ENCODE results near the gene INPP5A.

The INPP5A gene

DNA sequence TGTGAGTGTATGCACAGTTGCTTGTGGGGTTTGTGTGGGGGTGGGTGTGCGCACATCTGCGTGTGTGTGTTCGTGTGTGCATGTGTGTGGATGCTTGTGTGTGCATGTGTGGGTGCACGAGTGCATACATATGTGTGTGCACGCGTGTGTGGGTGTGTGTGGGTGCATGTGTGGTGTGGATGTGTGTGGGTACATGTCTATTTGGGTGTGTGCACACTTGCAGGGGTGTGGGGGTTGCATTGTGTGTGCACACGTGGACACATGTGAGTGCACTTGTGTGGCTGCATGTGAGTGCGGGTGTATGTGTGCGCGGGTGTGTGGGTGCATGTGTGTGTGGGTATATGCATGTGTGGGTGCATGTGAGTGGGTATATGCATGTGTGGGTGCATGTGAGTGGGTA, 174.7 kb downstream of the INPP5A start:
- no peak for DNase-seq

DNA sequence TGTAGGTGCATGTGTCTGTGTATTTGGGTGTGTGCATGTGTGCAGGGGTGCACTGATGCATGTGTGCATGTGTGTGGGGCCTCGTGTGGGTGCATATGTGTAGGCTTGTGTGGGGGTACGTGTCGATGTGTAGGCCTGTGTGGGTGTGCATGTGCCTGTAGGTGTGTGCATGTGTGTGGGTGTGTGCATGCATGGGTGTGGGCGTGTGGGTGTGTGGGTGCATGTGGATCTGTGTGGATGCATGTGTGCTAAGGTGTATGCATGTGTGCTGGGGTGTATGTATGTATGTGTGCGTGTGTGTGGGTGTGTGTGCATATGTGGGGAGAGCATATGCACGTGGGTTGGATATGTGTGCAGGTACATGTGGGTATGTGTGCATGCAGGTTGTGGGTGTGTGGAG, 175.2 kb downstream of the INPP5A start:
- DNase-seq: no peak

DNA sequence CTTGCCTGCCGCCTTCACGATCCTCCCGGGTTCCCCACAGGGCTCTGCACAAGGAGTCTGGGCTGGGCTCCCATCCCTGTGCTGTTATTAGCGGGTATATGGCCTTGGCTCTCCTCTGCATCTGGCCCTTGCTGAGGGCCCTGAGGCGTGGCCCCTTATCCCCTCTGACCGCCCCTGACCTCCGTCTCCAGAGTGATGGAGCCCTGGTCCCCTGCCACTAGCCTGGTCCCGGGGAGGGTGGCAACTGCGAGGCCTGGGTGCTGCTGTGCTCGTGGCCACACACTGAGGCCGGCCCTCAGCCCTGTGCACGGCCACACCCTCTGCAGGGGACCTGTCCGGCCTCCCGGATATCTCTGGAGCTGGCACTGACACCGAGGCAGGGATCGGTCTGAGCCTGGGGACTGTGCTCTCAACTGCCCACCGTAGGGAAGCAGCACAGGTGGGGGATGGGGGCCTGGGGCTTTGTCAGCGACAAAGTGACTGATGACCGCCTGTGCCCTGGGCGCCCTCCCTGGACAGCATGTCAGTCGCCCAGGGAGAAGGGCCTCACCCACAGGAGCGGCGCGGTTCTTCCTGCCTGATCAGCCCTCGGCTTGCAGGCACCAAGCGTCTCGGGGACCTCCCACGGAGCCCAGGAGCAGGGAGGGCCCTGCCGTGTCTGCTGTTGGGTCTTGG, 176.0 kb downstream of the INPP5A start:
- no peak for DNase-seq

DNA sequence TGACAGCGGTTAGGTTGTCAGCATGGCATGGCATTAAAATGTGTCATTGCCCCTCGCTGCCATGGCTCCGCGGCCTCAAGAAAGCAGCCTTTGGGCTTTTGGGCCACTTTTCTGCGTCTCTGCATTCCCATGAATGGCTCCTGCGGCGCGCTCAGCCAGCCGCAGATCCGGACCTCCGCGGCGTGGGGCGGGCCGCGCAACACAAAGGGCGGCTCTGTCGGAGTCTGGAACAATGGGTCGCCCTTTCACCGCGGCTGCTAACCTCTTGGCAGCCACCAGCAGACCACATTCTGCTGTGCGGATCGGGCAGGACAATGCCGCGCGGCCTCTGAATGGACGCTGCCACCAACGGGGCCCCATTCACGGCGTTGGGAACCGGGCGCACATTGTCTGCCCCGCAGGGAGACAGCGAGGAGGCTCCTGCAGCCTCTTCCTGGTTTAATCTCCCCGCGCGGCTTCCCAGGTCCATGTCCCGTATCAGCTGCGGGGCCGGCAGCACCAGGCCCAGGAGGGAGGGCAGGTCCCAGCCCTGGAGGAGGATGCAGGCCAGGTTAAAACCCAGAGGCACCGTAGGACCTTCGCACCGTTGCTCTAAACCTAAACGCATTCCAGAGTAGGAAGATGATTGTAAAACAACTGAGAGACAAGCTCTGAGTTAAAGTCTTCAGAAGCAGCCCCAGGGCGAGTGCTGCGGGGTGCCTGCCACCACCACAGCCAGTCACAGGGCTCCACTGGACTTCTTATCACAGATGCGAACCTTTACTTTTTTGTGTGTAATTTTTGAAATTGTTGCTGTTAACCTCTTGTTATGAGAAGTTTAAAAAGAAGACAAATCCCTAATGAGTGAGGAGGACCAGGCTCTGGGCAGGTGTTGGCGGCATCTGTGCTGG, 176.8 kb downstream of the INPP5A start:
- no peak for DNase-seq

DNA sequence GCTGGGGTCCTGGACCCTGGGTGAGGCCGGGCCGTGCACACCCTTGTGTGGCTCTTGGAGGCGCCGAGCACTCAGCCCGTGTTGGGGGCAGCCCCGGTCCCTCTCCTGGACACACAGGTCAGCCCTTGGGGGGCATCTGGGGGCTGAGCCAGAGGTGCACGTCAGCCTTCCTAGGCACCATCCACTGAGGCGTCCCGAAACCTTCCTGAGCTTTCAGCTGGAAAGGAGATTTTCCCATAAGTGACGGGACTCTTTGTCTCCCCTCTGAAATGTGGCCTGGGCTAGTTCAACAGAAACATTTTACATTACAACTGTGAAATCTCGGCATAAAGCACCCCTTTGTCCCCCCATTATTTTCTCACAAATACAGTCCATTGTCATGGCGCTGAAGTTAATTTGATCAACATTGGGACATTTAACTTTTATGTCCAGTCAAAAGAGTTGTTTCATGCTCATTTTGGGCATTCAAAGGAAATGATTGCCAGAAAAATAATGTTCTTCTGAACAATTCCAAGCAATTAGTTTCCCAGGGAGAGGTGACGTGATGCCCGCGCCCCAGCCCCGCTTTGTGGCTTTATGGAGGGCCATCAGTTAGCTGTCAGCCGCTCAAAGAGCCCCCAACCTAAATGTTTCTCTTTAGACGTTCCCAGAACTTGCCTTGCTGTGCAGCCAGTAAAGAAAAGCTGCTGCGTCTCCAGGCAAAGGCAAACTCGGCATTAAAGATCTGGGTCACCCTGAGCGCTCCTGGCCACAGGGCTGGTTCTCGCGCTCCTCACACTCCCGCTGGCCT, 177.6 kb downstream of the INPP5A start:
- no peak for DNase-seq

DNA sequence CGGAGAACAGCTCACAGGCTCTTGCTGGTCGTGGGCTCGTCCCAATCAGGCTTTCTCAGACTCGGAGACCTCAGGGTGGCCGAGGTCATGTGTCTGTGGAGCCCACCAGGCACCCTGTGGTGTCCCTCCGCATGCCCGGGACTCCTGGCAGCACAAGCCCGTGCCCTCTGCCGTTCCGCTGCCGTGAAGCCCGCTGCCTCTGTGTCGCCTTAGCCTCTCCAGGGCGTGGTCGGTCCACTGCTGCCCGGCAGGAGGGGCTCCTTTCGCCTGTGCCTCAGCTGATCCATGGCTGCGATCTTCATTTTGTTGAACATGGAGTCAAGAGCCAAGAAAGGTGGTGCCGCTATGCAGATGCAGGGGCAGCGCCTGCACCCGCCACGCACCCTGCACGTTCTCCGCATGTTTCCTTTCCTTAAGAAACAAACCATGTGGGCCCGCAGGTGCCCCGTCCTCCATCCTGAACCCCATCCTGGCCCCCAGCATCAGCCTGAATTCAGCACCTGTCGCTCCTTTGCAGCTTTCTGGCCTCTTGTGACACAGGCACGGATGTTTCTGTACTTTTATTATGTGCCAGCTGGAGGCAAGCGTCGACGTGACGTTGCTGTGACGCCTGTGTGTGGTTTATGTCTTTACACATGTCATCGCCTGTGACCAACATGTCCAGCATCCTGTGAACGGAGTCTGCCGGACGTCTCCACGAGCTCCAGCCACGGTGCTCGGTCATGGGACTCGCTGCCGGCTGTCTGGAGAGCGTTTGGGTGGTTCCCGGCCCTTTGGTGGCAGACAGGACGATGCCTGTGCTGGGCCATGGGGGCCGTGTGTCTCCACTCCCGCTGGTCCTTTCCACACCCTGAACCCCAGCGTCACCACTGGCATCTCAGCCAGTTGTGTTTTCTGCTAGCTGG, 178.4 kb downstream of the INPP5A start:
- DNase-seq: no peak

DNA sequence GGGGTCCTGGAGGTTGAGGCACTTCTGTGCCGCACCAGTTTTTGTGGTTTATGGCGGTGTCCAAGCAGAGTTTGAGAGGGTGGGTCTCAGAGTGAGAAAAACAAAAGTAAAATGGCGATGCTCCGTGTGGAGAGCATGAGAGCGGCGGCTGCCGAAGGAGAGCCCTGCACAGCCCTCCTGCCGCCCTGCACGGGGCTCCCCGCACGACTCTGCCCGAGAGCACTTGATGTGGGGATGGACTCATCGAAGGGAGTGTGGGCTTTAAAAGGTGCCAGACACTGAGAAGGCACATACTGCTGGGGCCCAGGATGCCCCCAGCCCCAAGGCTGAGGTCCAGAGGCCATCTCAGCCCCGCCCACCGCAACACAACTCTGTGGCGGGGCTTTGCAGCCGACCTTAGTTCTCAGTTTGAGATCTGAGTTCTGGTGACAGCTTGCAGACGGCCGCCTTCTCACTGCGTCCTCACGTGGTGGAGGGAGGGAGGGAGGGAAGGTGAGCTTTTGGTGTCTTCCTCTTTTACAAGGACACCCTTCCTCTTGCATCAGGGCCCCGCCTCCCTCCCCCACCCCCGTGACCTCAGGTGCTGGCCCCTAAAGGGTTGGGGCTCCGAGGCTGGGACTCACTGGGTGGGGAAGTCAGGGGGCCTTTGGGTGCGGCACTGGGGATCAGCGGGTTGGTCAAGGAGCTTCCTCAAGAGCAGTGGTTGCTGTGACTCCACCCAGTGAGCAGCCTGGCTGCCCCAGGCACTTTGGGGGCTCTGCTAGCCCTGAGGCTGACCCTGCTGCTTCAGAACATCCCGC, 179.3 kb downstream of the INPP5A start:
- no peak for DNase-seq

DNA sequence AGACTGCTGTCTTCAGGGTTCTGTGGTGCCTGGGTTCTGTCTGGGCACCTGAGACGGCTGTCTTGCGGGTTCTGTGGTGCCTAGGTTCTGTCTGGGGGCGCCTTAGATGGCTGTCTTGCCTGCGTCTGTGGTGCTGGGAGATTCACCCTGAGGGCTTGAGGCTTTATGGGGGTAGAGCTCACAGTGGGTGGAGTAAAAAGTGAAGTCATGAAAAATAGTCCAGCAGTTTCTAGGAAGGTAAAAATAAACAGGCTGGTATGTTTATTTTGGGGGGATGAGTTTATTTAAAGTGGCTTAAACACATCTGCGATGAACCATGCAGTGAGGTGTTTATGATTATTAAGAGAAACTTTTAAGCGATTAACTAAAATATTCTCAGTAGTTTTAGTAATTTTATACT, 184.1 kb downstream of the INPP5A start:
- no peak for DNase-seq

DNA sequence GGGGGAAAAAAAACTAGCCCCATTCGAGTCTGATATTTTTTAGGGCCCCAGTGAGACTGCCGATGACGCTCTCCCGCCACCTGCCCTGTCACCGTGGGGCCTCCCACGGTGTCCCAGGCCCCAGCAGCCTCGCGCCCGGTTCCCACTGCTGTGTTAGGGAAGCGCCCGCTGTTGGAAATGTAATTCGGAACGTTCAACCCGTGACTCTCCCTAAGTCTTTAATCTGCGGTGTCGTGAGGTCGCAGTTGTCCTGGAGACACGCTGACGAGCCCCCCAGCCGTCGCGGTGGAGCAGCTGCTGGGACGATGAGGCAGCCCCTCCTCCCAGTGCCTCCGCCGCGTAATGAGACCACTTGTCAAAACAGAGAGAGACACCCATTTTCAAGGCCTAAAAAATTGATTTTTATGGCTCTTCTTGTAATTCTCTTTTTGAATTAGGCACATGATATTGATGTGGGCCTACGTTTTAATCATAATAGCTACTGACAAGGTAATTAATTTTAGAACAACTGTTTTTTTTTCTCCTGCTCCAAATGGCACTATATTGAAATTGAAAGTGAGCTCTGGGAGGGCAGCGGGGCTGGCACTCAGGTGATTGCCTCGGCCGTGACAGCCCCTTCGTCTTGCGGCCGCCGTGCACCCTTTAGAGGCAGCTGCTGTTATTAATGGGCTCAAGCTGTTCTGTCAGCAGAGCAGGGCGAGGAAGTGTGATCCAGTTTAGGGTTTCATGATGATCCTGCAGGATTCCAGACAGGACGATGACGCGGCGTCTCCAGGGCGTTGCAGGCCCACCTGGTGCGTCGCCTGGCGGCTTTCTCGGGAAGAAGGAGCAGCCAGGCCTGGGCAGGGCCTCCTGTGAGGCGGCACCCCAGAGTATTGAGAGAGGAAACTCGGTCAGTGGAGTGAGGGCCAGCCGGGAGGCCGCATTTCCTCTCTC, 185.1 kb downstream of the INPP5A start:
- DNase-seq: no peak

DNA sequence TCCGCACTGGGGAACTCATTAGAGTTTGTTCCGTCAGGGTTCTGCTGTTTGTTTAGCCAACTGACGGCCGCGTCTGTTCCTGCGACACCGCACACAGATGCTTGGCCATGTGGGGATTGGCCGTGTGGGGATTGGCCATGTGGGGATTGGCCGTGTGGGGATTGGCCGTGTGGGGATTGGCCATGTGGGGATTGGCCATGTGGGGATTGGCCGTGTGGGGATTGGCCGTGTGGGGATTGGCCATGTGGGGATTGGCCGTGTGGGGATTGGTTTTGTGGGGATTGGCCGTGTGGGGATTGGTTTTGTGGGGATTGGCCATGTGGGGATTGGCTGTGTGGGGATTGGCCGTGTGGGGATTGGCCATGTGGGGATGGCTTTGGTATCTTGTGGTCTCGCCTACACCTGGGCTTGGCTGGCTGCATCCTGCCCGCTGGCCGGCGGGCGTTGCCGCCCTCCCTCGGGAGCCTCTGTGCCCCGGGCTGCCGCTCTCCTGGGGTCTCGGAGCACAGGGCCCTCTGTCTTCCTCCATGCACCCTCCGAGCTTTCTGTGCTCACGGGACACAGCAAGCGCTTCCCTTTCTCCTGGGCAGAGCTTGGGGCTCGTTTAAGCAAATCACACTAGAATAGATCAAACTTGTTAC, 185.9 kb downstream of the INPP5A start:
- no peak for DNase-seq

DNA sequence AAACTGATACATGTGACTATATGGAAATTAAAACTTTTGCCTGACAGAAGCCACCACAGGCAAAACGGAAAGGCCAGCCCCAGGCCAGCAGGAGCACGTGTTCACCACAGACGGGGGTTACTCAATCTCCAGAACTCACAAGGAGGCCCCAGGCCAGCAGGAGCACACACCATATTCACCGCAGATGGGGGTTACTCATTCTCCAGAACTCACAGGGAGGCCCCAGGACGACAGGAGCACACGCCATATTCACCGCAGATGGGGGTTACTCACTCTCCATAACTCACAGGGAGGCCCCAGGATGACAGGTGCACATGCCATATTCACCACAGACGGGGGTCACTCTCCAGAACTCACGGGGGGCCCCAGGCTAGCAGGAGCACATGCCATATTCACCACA, 186.9 kb downstream of the INPP5A start:
- DNase-seq: no peak

DNA sequence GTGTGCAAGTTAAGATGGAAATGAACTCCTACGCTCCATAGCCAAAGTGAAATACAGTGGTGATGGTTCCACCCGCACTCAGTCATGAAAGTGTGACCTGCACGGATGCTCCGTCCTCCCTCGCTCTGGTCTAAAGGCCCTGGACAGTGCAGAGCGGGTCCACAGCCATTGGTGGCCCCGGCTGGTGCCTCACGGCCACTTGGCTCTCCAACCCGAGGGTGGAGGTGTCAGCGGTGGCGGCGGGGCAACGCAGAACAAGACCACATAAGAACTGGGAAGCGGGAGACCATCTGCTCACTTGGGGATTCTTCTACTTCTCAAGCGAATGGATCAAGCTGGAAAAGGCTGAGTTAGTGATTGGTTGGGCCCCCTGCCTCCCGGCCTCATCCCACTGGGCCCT, 187.6 kb downstream of the INPP5A start:
- no peak for DNase-seq

DNA sequence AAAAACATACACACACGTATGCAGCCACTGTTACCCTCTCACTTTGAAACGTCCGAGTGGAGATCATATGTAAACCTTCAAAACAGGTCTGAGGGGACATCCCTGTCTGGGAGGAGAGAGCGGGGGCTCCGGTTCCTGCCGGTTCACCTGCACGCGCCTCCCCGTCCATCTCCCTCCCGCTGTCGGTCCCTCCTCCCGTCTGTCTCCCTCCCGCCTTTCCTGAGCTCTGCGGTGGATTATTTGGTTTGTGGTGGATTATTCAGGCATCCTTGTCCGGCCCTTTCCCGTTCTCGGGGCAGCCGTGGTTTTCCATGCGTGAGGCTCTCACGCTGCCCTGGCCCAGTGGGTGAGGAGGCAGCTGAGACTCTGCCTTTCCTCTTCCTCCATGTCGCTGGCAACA, 188.6 kb downstream of the INPP5A start:
- no peak for DNase-seq

DNA sequence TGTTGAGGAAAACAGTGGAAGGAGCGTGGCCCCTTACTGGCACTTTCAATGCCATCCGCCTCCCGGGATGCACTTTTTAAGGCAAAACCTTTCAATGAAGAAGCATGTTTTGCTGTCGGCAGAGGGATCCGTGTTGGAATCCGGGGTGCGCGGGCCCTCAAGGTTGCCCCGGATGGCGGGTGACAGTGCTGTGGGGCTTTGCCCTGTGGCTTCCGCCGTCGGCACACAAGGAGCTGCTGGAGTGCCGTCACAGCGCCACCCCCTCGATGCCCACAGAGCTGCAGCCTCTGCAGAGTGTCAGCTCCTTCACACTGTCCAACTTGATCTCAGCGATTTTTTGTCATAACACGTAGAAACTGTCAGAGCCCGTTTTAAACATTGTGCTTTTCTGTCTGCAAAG, 189.4 kb downstream of the INPP5A start:
- DNase-seq: no peak

DNA sequence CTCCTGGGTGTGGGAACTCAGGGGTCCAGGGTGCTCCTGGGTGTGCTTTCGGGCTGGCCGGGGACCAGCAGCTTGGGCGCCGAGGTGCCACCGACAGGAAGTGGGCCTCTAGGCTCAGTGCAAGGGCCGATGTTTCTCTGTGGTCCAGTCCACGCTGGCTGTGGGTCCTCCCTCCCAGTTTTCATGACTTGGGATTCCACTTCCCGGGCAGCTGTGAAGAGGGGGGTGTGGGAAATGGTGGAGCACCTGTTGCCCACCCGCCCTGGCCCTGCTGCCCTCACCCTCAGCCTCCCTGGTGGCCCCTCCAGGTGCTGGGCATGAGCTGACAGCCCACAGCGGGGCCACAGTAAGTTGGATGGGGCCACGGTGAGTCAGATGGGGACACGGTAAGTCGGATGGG, 189.8 kb downstream of the INPP5A start:
- no peak for DNase-seq

DNA sequence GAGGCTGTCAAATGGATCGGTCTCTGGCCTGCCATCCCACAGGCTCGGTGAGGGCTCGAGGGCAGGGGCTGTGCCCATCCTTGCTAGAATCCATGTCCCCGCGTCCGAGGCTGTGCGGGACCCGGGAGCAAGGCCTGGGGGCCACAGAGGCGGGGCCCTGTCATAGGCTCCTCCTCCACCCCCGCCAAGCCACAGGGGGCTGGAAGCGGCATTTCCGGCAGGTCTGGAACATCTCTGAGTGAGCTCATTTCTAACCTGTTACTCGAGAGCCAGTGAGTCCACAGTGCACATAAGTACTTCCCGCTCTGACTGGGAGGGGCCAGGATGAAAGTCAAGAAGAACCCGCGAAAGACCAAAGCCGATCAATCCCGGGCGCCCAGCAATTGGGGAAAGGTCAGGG, 190.7 kb downstream of the INPP5A start:
- no peak for DNase-seq

DNA sequence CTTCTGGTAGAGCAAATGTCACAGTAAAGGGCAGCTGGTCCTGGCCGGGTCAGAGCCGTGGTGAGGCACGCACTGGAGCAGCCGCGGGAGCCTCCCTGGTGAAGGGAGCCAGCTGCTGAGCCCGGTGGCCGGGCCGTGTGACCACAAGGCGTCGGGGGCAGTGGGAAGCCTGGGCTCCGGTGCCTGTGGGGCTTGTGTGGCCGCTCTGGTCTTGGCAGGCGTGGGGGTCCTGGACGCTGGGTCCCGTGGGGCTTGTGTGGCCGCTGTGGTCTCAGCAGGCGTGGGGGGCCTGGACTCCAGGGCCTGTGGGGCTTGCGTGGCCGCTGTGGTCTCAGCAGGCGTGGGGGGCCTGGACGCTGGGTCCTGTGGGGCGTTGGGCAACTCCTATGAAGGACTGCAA, 191.2 kb downstream of the INPP5A start:
- DNase-seq: no peak

DNA sequence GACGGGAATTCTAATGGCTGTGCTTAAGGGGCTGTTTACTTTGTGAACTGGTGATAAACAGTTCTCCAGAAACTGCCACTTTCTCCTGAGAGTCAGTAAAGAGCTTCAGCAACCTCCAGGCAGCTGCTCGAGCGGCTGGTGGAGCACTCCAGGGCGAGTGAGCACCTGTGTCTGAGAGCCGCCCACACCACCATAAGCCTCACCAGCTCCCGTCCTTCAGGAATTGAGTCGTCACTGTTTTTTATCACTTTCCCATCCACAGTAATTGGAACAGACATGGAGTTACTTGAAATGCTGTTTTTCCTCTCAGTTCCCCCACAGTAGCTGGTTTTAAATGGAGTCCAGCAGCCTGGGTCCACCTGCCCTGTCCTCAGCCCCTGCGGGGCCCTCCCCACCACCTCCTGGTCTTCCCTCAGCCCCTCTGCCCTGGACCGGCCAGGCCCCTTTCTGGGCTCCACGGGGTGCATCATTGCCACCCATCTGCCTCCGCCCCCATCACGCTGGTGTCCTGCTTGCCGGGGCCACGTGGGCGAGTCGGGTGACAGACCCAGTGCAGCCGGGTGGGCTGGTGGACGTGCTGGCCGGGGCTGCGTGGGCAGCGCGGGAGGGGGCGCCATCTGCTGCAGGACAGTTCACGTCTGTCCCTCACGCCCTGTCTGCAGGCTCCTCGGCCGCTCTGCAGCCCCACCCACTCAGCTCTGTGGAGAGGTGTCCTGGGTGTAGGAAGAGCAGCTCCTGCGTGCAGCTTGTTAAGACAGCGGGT, 192.4 kb downstream of the INPP5A start:
- no peak for DNase-seq

DNA sequence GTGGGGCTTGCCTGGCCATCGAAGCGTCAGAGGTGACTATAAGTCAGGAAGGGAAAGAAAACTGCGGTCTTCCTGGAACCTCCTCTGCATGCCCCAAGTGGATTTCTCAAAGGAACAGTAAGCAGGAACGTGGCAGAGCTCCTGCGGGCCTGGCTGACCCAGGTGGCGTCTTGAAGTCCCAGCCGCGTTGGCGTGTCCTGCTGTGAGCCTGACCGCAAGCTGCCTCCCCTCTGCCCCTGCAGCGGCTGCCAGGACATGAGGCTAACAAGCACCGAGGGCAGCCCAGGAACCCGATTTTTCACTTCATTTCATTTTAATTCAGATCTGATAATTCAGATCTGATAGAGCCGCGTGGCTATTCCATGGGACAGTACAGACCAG, 193.0 kb downstream of the INPP5A start:
- DNase-seq: no peak

Data from NCI-H2227 treated with DMSO at 0.1 percent for 48 hours (cell line).